ENCODE data around the gene PROX1.

DNA sequence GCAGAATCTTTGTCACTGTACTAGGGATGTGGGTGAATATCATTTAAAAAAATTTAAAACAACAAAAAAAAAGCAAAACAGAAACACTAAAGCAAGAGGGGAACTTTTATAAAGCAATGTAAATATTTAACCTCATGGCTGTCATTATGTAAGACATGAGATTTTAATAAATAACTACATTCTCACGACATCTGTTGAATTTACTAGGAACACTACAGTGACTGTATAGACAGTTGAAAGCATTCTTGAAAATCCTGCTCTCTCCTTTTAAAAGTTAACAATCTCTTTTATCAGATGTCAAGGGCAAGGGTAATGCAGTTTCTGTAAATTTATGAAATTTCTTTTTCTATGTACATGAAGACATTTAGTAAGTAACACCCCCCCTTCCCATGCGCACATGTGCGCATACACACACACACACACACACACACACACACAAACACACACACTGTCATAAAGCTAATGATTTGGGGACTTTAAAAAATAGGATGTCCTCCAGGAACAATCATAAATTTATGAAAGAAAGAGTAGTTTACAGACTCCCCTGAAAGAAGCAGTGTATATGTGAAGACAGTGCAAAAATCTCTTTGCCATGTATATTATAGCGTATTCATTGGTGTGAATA, 51.7 kb downstream of the PROX1 start:
- no peak for TF ChIP-seq POLR2A (IDR thresholded peaks at IDR 0.05)
- TF ChIP-seq CTCF (IDR thresholded peaks at IDR 0.05) = no peak

Data from breast epithelium (tissue), 3 donors.